Cardiac muscle cell (in vitro differentiated cells and primary cell): ENCODE data around the gene ZNF107. TPM values are rescaled to one million over a fixed set of nuclear protein-coding genes. Genes with fewer than 3 reads are reported as not detected.

Source experiments
- DNase-seq, 2 donors: peaks; one replicate each; pipeline versions ENCODE4 v3.0.0 to v3.0.0-alpha.2; 2010 to 2017; ENCODE audit warnings: low read depth in 1 of 2, low spot score in 1 of 2
- H3K27ac ChIP-seq: fragments of 200-600 bp; sonication (generic); 2 replicates; pipeline ENCODE4 v1.5.1; 2016
- H3K27me3 ChIP-seq: fragments of 200-600 bp; sonication (generic); 2 replicates; pipeline ENCODE4 v1.6.0; 2016; ENCODE audit warnings: control low read depth
- H3K36me3 ChIP-seq: fragments of 200-600 bp; sonication (generic); 2 replicates; pipeline ENCODE4 v1.5.1; 2016; ENCODE audit warnings: control low read depth
- H3K4me1 ChIP-seq: fragments of 200-600 bp; sonication (generic); 2 replicates; pipeline ENCODE4 v1.8.1; 2017; ENCODE audit warnings: low read depth, mild to moderate bottlenecking, mixed run types
- H3K4me3 ChIP-seq: fragments of 200-600 bp; sonication (generic); 2 replicates; pipeline ENCODE4 v1.5.1; 2016; ENCODE audit warnings: mild to moderate bottlenecking
- H3K9me3 ChIP-seq: fragments of 200-600 bp; sonication (generic); 2 replicates; pipeline ENCODE4 v1.5.1; 2017; ENCODE audit warnings: low read depth, mild to moderate bottlenecking, control low read depth
- polyA plus RNA-seq: library from polyadenylated mRNA; unstranded; fragments of >200 nt; fragmentation: Nextera tagmentation; extraction: Ambion mirVana; gene quantifications from 2 replicates; pipeline ENCODE4 v1.2.1, GENCODE V29; 2016
- total RNA-seq: library from RNA; depleted of rRNA; stranded (reverse); fragments of >200 nt; gene quantifications from 2 replicates; pipeline ENCODE4 v1.2.3, GENCODE V29; 2016
- TF ChIP-seq, protein P1 (sequence below): IDR thresholded peaks from 2 replicates; pipeline ENCODE4 v1.5.1; 2012; ENCODE audit warnings: low read depth, mild to moderate bottlenecking, low read length

ZNF107 gene
- total and polyA plus RNA-seq, 2 experiments from 2014 or later = 2.1 to 2.4 TPM

- H3K4me3 ChIP-seq = no peak overlapping the region
- no peaks in the 10 kb centered on the region for H3K4me1 ChIP-seq
- no peak overlapping the region for H3K27ac ChIP-seq
- H3K9me3 ChIP-seq = peaks cover 4% of the 10 kb centered on the region
- TF ChIP-seq, protein P1, sequence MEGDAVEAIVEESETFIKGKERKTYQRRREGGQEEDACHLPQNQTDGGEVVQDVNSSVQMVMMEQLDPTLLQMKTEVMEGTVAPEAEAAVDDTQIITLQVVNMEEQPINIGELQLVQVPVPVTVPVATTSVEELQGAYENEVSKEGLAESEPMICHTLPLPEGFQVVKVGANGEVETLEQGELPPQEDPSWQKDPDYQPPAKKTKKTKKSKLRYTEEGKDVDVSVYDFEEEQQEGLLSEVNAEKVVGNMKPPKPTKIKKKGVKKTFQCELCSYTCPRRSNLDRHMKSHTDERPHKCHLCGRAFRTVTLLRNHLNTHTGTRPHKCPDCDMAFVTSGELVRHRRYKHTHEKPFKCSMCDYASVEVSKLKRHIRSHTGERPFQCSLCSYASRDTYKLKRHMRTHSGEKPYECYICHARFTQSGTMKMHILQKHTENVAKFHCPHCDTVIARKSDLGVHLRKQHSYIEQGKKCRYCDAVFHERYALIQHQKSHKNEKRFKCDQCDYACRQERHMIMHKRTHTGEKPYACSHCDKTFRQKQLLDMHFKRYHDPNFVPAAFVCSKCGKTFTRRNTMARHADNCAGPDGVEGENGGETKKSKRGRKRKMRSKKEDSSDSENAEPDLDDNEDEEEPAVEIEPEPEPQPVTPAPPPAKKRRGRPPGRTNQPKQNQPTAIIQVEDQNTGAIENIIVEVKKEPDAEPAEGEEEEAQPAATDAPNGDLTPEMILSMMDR = no peak
- DNase-seq = no peak
- no peaks in the 10 kb centered on the region for H3K36me3 ChIP-seq
- no peaks in the 10 kb centered on the region for H3K27me3 ChIP-seq
Observed at GRCh38 chr7:64747802-64748201, 81.9 kb downstream of the ZNF107 start.

DNA sequence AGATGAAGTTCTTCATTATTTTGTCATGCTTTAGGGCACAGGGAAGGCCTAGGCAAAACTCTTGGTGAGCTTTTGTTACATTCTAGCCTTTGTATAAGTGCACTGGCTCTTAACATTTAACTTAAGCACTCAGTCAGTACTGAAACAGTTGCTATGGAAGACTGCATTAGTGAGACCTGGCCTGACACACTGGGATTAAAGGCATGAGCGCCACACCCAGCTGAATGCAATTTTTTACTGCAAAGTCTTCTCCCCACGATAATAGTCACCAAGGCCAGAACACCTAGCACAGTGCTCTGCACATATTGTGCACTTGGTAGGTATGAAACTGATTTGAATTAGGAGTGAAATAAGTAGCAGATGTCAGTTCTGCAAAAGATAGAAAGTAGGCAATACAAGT, 87.1 kb downstream of the ZNF107 start:
- H3K27ac ChIP-seq = no peak overlapping the region
- H3K27me3 ChIP-seq = no peaks in the 10 kb centered on the region
- H3K4me3 ChIP-seq = no peak overlapping the region
- peaks cover 4% of the 10 kb centered on the region for H3K9me3 ChIP-seq
- no peak for DNase-seq
- TF ChIP-seq, protein P1 = no peak
- H3K4me1 ChIP-seq = no peaks in the 10 kb centered on the region
- H3K36me3 ChIP-seq = no peaks in the 10 kb centered on the region

DNA sequence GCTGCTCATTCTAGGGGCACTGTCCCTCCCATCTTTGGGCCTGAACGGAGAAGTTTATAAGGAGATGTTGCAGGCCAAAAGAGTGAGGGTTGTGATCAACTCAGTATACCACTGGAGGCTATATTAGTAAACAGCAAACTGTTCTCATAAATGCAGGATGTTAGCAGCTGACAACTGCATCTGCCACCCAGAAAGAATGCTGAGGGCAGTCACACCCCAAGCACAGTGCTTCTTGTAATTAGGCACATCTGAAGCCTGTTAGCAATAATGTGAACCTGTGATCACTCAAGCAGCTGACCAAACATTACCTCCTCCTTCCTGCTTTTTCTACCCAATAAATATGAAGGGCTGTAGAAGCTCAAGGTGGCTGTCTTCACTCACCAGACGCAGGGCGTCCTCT, 89.9 kb downstream of the ZNF107 start:
- Histone ChIP-seq H3K27ac (no peak overlapping the region), H3K4me1 (no peaks in the 10 kb centered on the region), H3K36me3 (no peaks in the 10 kb centered on the region), H3K9me3 (no peaks in the 10 kb centered on the region), H3K4me3 (no peak overlapping the region), H3K27me3 (no peaks in the 10 kb centered on the region)
- DNase-seq = no peak
- TF ChIP-seq, protein P1 = no peak

- Histone ChIP-seq H3K9me3 (no peaks in the 10 kb centered on the region), H3K4me1 (no peaks in the 10 kb centered on the region), H3K36me3 (no peaks in the 10 kb centered on the region), H3K4me3 (no peak overlapping the region), H3K27me3 (no peaks in the 10 kb centered on the region), H3K27ac (no peak overlapping the region)
- no peak for DNase-seq
- TF ChIP-seq, protein P1 = no peak
Observed at GRCh38 chr7:64758151-64758550, 92.2 kb downstream of the ZNF107 start.

Other genes starting within 250 kb of the ZNF107 start
- gene ZNF680, start 103.1 kb upstream of the ZNF107 start, total RNA-seq = 10.0 and 12.2 TPM in 2 replicates
- 13.0 and 16.0 TPM in 2 replicates for gene ZNF680, start 103.1 kb upstream of the ZNF107 start, polyA plus RNA-seq
- 10.3 and 18.3 TPM in 2 replicates for gene ZNF138, start 128.3 kb downstream of the ZNF107 start, total RNA-seq
- gene ZNF138, start 128.3 kb downstream of the ZNF107 start, polyA plus RNA-seq = 10.1 and 10.4 TPM in 2 replicates
- gene ZNF273, start 237.1 kb downstream of the ZNF107 start, total RNA-seq = 4.2 and 4.8 TPM in 2 replicates
- gene ZNF273, start 237.1 kb downstream of the ZNF107 start, polyA plus RNA-seq = 6.6 and 6.8 TPM in 2 replicates